GM11168 (cell line): Measurements from ENCODE around the gene RETREG2.

Experiments
- in situ Hi-C: fragments of 300-500 bp; cut with MboI; formaldehyde crosslinking; loops from one replicate; pipeline ENCODE4 v1.12.0; 2022; ENCODE audit warnings: low sequenced_read_pairs; ENCODE audit not compliant: unreplicated experiment

The RETREG2 gene

DNA sequence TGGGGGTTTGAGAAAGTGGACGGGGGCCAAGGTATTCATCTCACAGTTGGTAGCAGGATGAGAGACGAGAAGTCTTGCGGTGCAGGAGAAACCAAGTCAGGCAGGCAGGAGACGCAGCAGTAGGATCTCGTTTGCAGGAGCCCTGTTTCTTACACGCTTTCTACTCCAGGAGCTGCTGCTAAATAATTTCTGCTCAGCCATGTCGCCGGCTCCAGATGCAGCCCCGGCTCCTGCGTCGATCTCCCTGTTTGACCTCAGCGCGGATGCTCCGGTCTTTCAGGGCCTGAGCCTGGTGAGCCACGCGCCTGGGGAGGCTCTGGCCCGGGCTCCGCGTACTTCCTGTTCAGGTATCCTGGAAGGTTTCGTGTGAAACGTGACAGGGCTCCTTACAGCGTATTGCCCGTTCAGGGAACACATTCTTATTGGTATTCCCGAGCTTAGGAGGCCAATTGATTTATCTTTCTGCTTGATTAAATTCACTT lies 52.0 kb downstream of the RETREG2 start:
- in situ Hi-C loops = no loop called here

DNA sequence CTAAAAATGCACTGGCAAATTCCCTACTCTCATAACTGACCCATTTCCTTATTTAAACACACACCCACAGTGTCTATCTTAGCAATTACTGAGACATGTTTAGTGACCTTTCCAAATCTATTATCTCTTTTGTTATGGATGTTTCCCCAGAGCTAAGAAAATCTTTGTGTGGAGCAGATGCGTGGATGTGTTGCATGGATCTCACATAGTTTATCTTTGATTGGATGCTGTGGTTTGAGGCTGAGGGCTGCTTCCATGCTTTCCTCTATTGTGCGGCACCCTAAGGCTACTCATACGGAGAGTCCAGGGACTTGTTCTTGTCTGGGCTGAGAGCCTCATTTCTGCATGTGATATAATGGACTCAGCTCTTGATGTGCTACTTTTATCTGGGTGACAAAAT lies 56.3 kb downstream of the RETREG2 start:
- in situ Hi-C loops = no loop called here
